ENCODE data around the gene WDR7. TPM values are rescaled to one million over a fixed set of nuclear protein-coding genes. Genes with fewer than 3 reads are reported as not detected.

Gene WDR7
- total and polyA plus RNA-seq, 3 donors from 2014 or later = 19.4 to 63.6 (median 35.9) TPM

DNA sequence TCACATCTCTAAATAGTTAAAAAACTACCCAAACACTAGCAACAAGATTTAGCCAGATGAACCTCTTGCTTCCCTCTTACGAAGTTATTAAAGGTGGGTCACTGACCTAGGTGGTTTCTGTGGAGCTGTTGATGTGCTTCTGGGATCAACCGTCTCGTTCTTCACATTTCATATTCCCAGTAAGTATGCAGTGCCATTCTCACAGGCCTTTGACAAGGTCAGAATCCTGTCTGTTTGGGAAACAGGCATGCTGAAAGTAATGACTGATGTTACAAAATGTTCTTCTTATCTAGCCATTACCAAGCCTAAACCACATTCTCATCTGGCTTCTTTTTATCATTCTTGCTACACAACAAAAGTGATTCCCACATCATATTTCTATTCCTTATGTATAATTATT, 70.3 kb downstream of the WDR7 start:
- no peak overlapping the region for H3K27ac ChIP-seq
- WGBS, 2 donors = 69 to 80% methylated on average over 3 of the region's 3 CpGs
- intact Hi-C loops (cut with DNase I; ENCODE audit: low total_unique reads) = no loop called here
- H3K4me1 ChIP-seq = no peaks in the 10 kb centered on the region
- no peaks in the 10 kb centered on the region for H3K9me3 ChIP-seq
- no peaks in the 10 kb centered on the region for H3K36me3 ChIP-seq (ENCODE audit: low read depth, missing control alignments)
- no peaks in the 10 kb centered on the region for H3K27me3 ChIP-seq
- TF ChIP-seq, protein P1, sequence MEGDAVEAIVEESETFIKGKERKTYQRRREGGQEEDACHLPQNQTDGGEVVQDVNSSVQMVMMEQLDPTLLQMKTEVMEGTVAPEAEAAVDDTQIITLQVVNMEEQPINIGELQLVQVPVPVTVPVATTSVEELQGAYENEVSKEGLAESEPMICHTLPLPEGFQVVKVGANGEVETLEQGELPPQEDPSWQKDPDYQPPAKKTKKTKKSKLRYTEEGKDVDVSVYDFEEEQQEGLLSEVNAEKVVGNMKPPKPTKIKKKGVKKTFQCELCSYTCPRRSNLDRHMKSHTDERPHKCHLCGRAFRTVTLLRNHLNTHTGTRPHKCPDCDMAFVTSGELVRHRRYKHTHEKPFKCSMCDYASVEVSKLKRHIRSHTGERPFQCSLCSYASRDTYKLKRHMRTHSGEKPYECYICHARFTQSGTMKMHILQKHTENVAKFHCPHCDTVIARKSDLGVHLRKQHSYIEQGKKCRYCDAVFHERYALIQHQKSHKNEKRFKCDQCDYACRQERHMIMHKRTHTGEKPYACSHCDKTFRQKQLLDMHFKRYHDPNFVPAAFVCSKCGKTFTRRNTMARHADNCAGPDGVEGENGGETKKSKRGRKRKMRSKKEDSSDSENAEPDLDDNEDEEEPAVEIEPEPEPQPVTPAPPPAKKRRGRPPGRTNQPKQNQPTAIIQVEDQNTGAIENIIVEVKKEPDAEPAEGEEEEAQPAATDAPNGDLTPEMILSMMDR (IDR thresholded peaks at IDR 0.05) = no peak
- TF ChIP-seq POLR2A (IDR thresholded peaks at IDR 0.05) = no peak
- no peak for DNase-seq
- H3K4me3 ChIP-seq = no peak overlapping the region

DNA sequence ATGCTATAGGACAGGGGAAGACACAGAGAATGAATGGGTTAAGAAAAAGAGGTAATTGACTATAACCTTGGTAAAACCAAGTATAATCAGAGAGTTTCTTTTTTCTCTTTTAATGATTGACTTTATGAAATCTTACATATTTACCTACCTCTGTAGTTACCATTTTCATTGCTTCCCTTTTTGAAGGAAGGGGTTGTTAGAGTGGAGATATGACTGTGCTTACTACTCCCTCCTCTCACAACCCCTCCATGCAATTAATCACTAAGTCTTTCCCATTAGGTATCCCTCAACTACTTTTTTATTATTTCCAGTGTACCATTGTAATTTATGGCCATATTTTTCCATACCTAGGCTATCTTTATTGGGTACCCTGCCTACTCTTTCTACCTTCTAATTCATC, 71.4 kb downstream of the WDR7 start:
- intact Hi-C loops (cut with DNase I; ENCODE audit: low total_unique reads) = no loop called here
- Histone ChIP-seq H3K4me1 (no peaks in the 10 kb centered on the region), H3K9me3 (no peaks in the 10 kb centered on the region), H3K4me3 (no peak overlapping the region), H3K27me3 (no peaks in the 10 kb centered on the region), H3K27ac (no peak overlapping the region), H3K36me3 (ENCODE audit: low read depth, missing control alignments) (no peaks in the 10 kb centered on the region)
- TF ChIP-seq, protein P1 (IDR thresholded peaks at IDR 0.05) = no peak
- no peak for TF ChIP-seq POLR2A (IDR thresholded peaks at IDR 0.05)
- no peak for DNase-seq

DNA sequence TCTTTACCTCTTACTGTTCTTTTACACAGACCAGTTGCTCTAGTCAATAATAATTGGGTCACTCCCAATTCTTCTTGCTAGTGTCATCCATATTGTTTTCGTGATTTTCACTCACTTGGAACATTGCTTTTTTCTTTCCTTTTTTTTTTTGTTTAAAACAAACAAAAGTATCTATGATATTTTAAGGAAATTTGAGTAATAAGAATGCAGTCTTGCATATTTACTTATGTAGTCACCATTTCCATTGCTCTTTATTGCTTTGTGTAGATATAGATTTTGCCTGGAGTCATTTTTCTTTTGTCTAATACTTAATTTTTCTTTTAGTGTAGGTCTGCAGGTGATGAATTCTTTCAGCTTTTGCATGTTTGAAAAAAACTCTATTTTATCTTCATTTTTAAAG, 71.9 kb downstream of the WDR7 start:
- DNase-seq = no peak
- no peaks in the 10 kb centered on the region for H3K4me1 ChIP-seq
- no peak overlapping the region for H3K27ac ChIP-seq
- no peak overlapping the region for H3K4me3 ChIP-seq
- no peak for TF ChIP-seq POLR2A (IDR thresholded peaks at IDR 0.05)
- TF ChIP-seq, protein P1 (IDR thresholded peaks at IDR 0.05) = no peak
- H3K27me3 ChIP-seq = no peaks in the 10 kb centered on the region
- H3K9me3 ChIP-seq = no peaks in the 10 kb centered on the region
- 95 to 96% methylated on average over 1 of the region's 1 CpG for WGBS, 2 donors
- no peaks in the 10 kb centered on the region for H3K36me3 ChIP-seq (ENCODE audit: low read depth, missing control alignments)
- intact Hi-C loops (cut with DNase I; ENCODE audit: low total_unique reads) = no loop called here

DNA sequence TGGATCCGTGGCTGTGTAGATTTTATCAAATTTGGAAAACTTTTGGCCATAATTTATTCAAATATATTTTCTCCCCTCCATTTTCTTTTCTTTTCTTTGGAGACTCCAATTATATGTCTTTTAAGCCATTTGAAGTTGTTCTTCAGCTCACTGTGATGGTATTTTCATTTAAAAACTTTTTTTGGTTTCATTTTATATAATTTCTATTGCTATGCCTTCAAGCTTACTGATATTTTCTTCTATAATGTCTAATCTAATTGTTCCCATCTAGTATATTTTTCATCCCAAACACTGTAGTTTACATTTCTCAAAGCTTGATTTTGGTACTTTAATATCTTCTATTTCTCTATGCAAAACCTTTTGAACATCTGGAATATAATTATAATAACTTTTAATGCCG, 72.5 kb downstream of the WDR7 start:
- H3K4me3 ChIP-seq = no peak overlapping the region
- no peaks in the 10 kb centered on the region for H3K4me1 ChIP-seq
- H3K27me3 ChIP-seq = no peaks in the 10 kb centered on the region
- WGBS, 2 donors = 95 to 96% methylated on average over 2 of the region's 2 CpGs
- H3K36me3 ChIP-seq (ENCODE audit: low read depth, missing control alignments) = no peaks in the 10 kb centered on the region
- DNase-seq = no peak
- TF ChIP-seq, protein P1 (IDR thresholded peaks at IDR 0.05) = no peak
- no peak for TF ChIP-seq POLR2A (IDR thresholded peaks at IDR 0.05)
- H3K27ac ChIP-seq = no peak overlapping the region
- H3K9me3 ChIP-seq = no peaks in the 10 kb centered on the region
- intact Hi-C loops (cut with DNase I; ENCODE audit: low total_unique reads) = no loop called here

DNA sequence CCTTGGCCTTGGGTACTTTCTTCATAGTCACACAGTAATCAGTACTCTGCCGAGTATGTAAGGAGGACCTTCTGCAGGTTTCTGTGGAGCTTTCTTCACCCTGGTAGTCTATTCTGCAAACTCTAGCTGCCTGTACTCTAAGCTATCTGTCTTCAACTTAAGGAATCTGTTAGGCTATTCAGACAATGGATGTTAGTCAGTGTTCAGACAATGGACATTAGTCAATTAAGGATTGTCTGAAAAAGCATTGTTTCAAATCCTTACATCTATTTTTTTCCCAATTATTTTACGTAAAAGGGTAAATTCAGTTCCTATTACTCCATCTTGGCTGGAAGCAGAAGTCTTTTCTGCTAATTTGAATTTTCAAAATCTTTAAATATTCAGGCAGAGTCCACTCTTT, 75.7 kb downstream of the WDR7 start:
- no peaks in the 10 kb centered on the region for H3K4me1 ChIP-seq
- no peak for DNase-seq
- intact Hi-C loops (cut with DNase I; ENCODE audit: low total_unique reads) = no loop called here
- H3K27ac ChIP-seq = no peak overlapping the region
- H3K36me3 ChIP-seq (ENCODE audit: low read depth, missing control alignments) = no peaks in the 10 kb centered on the region
- H3K27me3 ChIP-seq = no peaks in the 10 kb centered on the region
- no peak for TF ChIP-seq POLR2A (IDR thresholded peaks at IDR 0.05)
- TF ChIP-seq, protein P1 (IDR thresholded peaks at IDR 0.05) = no peak
- no peak overlapping the region for H3K4me3 ChIP-seq
- no peaks in the 10 kb centered on the region for H3K9me3 ChIP-seq
- 80 to 84% methylated on average over 2 of the region's 2 CpGs for WGBS, 2 donors

All from testis (tissue), 3 donors.